Liver (tissue), 3 donors: ENCODE results near the gene CFL1.

ENCODE experiments used
- FOXA1 ChIP-seq: IDR thresholded peaks from 2 replicates; pipeline ENCODE4 v1.6.1; 2016; ENCODE audit warnings: antibody characterized with exemption
- JUND ChIP-seq, 2 donors: IDR thresholded peaks; 2 replicates each; pipeline ENCODE4 v1.6.1; 2016; ENCODE audit warnings: antibody characterized with exemption in 2 of 2
- NR2F2 ChIP-seq: IDR thresholded peaks from 2 replicates; pipeline ENCODE4 v1.6.1; 2016; ENCODE audit warnings: antibody characterized with exemption
- SP1 ChIP-seq: IDR thresholded peaks from 2 replicates; pipeline ENCODE4 v1.6.1; 2018; ENCODE audit warnings: antibody characterized with exemption, mild to moderate bottlenecking
- TAF1 ChIP-seq: conservative IDR thresholded peaks from 2 replicates; pipeline ENCODE4 v1.6.1; 2016; ENCODE audit warnings: antibody characterized with exemption, mild to moderate bottlenecking
- TF ChIP-seq, protein P1 (sequence below): fragments of 150-350 bp; IDR thresholded peaks from 2 replicates; pipeline ENCODE4 v1.5.1; 2017; ENCODE audit warnings: improper control_type of control experiment, low read depth, low read length; ENCODE audit not compliant: missing input control
- TF ChIP-seq, protein P2 (sequence below): IDR thresholded peaks from 2 replicates; pipeline ENCODE4 v1.6.1; 2016; ENCODE audit warnings: antibody characterized with exemption
- TF ChIP-seq, protein P3 (sequence below): IDR thresholded peaks from 2 replicates; pipeline ENCODE4 v1.6.1; 2016; ENCODE audit warnings: antibody characterized with exemption, mild to moderate bottlenecking
- donor health status: healthy.
- donor health status: healthy.

DNA sequence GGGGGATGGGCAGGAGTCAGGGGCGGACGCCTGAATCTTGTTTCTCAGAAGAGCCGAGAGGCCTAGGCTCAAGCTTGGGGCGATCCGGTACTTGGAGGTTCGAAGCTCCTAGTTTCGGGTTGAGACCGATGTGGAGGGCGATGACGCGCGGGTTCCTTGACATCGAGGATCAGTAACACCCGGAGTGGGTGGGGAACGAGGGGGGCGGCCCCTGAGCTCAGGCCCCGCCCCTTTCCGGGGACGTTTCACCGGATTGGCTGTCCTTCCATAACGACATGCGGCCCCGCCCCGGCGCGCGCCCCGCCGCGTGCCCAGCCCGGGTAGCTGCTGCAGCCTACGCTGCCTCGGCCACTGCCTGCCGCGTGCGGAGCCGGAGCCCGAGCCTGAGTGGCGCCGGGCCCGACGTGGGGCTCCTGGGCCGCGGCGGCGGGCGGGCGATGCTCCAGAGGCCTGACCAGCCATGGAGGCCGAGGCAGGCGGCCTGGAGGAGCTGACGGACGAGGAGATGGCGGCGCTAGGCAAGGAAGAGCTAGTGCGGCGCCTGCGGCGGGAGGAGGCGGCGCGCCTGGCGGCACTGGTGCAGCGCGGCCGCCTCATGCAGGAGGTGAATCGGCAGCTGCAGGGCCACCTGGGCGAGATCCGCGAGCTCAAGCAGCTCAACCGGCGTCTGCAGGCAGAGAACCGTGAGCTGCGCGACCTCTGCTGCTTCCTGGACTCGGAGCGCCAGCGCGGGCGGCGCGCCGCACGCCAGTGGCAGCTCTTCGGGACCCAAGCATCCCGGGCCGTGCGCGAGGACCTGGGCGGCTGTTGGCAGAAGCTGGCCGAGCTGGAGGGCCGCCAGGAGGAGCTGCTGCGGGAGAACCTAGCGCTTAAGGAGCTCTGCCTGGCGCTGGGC, 32.6 kb upstream of the CFL1 start, which contains the start of gene CCDC85B:
- TF ChIP-seq, protein P1, sequence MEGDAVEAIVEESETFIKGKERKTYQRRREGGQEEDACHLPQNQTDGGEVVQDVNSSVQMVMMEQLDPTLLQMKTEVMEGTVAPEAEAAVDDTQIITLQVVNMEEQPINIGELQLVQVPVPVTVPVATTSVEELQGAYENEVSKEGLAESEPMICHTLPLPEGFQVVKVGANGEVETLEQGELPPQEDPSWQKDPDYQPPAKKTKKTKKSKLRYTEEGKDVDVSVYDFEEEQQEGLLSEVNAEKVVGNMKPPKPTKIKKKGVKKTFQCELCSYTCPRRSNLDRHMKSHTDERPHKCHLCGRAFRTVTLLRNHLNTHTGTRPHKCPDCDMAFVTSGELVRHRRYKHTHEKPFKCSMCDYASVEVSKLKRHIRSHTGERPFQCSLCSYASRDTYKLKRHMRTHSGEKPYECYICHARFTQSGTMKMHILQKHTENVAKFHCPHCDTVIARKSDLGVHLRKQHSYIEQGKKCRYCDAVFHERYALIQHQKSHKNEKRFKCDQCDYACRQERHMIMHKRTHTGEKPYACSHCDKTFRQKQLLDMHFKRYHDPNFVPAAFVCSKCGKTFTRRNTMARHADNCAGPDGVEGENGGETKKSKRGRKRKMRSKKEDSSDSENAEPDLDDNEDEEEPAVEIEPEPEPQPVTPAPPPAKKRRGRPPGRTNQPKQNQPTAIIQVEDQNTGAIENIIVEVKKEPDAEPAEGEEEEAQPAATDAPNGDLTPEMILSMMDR = peak; percentile 1
- TF ChIP-seq, protein P2, sequence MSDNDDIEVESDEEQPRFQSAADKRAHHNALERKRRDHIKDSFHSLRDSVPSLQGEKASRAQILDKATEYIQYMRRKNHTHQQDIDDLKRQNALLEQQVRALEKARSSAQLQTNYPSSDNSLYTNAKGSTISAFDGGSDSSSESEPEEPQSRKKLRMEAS = peak; percentile 28
- TF ChIP-seq JUND (IDR thresholded peaks at IDR 0.05) (no peak), SP1 (peak; percentile 53), TAF1 (no peak), NR2F2 (no peak), FOXA1 (no peak)
- TF ChIP-seq, protein P3, sequence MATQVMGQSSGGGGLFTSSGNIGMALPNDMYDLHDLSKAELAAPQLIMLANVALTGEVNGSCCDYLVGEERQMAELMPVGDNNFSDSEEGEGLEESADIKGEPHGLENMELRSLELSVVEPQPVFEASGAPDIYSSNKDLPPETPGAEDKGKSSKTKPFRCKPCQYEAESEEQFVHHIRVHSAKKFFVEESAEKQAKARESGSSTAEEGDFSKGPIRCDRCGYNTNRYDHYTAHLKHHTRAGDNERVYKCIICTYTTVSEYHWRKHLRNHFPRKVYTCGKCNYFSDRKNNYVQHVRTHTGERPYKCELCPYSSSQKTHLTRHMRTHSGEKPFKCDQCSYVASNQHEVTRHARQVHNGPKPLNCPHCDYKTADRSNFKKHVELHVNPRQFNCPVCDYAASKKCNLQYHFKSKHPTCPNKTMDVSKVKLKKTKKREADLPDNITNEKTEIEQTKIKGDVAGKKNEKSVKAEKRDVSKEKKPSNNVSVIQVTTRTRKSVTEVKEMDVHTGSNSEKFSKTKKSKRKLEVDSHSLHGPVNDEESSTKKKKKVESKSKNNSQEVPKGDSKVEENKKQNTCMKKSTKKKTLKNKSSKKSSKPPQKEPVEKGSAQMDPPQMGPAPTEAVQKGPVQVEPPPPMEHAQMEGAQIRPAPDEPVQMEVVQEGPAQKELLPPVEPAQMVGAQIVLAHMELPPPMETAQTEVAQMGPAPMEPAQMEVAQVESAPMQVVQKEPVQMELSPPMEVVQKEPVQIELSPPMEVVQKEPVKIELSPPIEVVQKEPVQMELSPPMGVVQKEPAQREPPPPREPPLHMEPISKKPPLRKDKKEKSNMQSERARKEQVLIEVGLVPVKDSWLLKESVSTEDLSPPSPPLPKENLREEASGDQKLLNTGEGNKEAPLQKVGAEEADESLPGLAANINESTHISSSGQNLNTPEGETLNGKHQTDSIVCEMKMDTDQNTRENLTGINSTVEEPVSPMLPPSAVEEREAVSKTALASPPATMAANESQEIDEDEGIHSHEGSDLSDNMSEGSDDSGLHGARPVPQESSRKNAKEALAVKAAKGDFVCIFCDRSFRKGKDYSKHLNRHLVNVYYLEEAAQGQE = no peak
